Caco-2 (cell line): Measurements from ENCODE around the gene PLA2G1B. TPM values are rescaled to one million over a fixed set of nuclear protein-coding genes. Genes with fewer than 3 reads are reported as not detected.
A peak's percentile ranks its signal among the peaks of the same experiment; 100 is the strongest.

Experiments
- BruUV-seq: library from RNA; stranded (reverse); fragments of 400-500 nt; replicated peaks from 2 replicates; lab custom pipeline; 2021; lab: Mats Ljungman, UMichigan
- CTCF ChIA-PET: fragments of 300-600 bp; sonication (Branson Sonifier 250); formaldehyde crosslinking; loops from one replicate; lab custom pipeline; 2022; ENCODE audit warnings: antibody characterized with exemption; lab: Charles Lee
- POLR2A ChIA-PET: fragments of 300-600 bp; sonication (Branson Sonifier 250); formaldehyde crosslinking; loops from one replicate; lab custom pipeline; 2022; ENCODE audit warnings: antibody characterized with exemption; lab: Charles Lee
- DNase-seq, 2 experiments: peaks; one replicate each; pipeline versions ENCODE4 v3.0.0 to v3.0.0-alpha.2; 2020 to 2022
- H3K27me3 ChIP-seq: replicated peaks from 2 replicates; pipeline ENCODE4 v1.6.0; 2011; ENCODE audit warnings: low read length; ENCODE audit not compliant: control insufficient read depth, insufficient read depth
- H3K36me3 ChIP-seq: 2 replicates; pipeline ENCODE4 v1.5.1; 2011; ENCODE audit warnings: low read length; ENCODE audit not compliant: control insufficient read depth, insufficient read depth
- H3K4me1 ChIP-seq: fragments of 250-450 bp; sonication (Bioruptor Pico); 2 replicates; pipeline ENCODE4 v1.5.1; 2020; ENCODE audit warnings: mild to moderate bottlenecking
- H3K4me3 ChIP-seq: 2 replicates; pipeline ENCODE4 v1.5.1; 2011; ENCODE audit warnings: low read depth, mild to moderate bottlenecking, control low read depth, low read length
- H3K9me3 ChIP-seq: fragments of 250-450 bp; sonication (Bioruptor Pico); 2 replicates; pipeline ENCODE4 v1.5.1; 2020; ENCODE audit warnings: mild to moderate bottlenecking, moderate library complexity
- H3K27ac Mint-ChIP-seq: one replicate; pipeline ENCODE4 v1.8.0; 2022; ENCODE audit warnings: mixed read lengths; ENCODE audit not compliant: unreplicated experiment
- H3K27me3 Mint-ChIP-seq: one replicate; pipeline ENCODE4 v1.8.0; 2022; ENCODE audit warnings: mixed read lengths; ENCODE audit not compliant: insufficient read depth, unreplicated experiment
- H3K36me3 Mint-ChIP-seq: one replicate; pipeline ENCODE4 v1.8.0; 2022; ENCODE audit warnings: mild to moderate bottlenecking, mixed read lengths; ENCODE audit not compliant: insufficient read depth, unreplicated experiment
- H3K4me1 Mint-ChIP-seq: one replicate; pipeline ENCODE4 v1.8.0; 2022; ENCODE audit warnings: low read depth, mixed read lengths; ENCODE audit not compliant: unreplicated experiment
- H3K4me3 Mint-ChIP-seq: one replicate; pipeline ENCODE4 v1.8.0; 2022; ENCODE audit warnings: mild to moderate bottlenecking, moderate library complexity, mixed read lengths; ENCODE audit not compliant: unreplicated experiment
- H3K9me3 Mint-ChIP-seq: one replicate; pipeline ENCODE4 v1.8.0; 2022; ENCODE audit warnings: mixed read lengths; ENCODE audit not compliant: unreplicated experiment
- CTCF ChIP-seq, 2 experiments: fragments of 200-600 bp in 1 of 2; IDR thresholded peaks; 1 replicate in 1 of 2; 2 replicates in 1 of 2; pipeline versions ENCODE4 v1.5.1 to v1.8.0; 2011 to 2022; ENCODE audit warnings: antibody characterized with exemption in 1 of 2, control low read depth in 1 of 2, inconsistent platforms in 1 of 2, low read depth in 1 of 2, low read length in 1 of 2, mild to moderate bottlenecking in 1 of 2, moderate library complexity in 1 of 2; ENCODE audit not compliant: insufficient read depth in 1 of 2, severe bottlenecking in 1 of 2, unreplicated experiment in 1 of 2
- intact Hi-C: fragments of 100-400 bp; cut with micrococcal nuclease; formaldehyde crosslinking; loops from one replicate; pipeline ENCODE4 v1.10.0; 2022; ENCODE audit not compliant: unreplicated experiment
- total RNA-seq: library from RNA; stranded (reverse); gene quantifications from 2 replicates; pipeline ENCODE4 v1.2.3, GENCODE V29; 2022

Gene PLA2G1B
- total RNA-seq, 1 experiment from 2014 or later = not detected

- Mint-ChIP-seq H3K4me3 (no peak overlapping the region), H3K9me3 (no peaks in the 10 kb centered on the region), H3K36me3 (peaks cover 13% of the 10 kb centered on the region), H3K27me3 (no peaks in the 10 kb centered on the region), H3K27ac (peak overlapping the region; percentile 92), H3K4me1 (peaks cover 40% of the 10 kb centered on the region)
- no peak for TF ChIP-seq CTCF (IDR thresholded peaks at IDR 0.05; ENCODE audit: insufficient read depth in 1 of 2, low read depth in 1 of 2, low read length in 1 of 2, severe bottlenecking in 1 of 2, unreplicated experiment in 1 of 2)
- CTCF ChIA-PET = interaction anchor here (1.0 to 1.5 kb wide), 3 partner anchors 15 to 86 kb away, joined by 3 to 16 read pairs (median 5); partner anchors contain the start of gene SIRT4
- Histone ChIP-seq H3K36me3 (no peaks in the 10 kb centered on the region), H3K4me3 (no peak overlapping the region), H3K4me1 (peaks cover 34% of the 10 kb centered on the region), H3K27me3 (no peaks in the 10 kb centered on the region), H3K9me3 (no peaks in the 10 kb centered on the region)
- POLR2A ChIA-PET = interaction anchor here (1.0 to 1.6 kb wide), 3 partner anchors 15 to 86 kb away, joined by 4 to 10 read pairs (median 7); partner anchors contain the start of genes RPLP0 and SIRT4
- no TSS peak for BruUV-seq
- no peak for DNase-seq
- intact Hi-C loops = no loop called here
Observed at GRCh38 chr12:120287491-120287890, 40.1 kb downstream of the PLA2G1B start.

- Histone ChIP-seq H3K9me3 (no peaks in the 10 kb centered on the region), H3K4me1 (peaks cover 39% of the 10 kb centered on the region), H3K4me3 (no peak overlapping the region), H3K36me3 (no peaks in the 10 kb centered on the region), H3K27me3 (no peaks in the 10 kb centered on the region)
- POLR2A ChIA-PET = interaction anchor here (1.0 to 1.6 kb wide), 4 partner anchors 16 to 86 kb away, joined by 3 to 10 read pairs (median 6); partner anchors contain the start of genes RPLP0 and SIRT4
- Mint-ChIP-seq H3K36me3 (peaks cover 13% of the 10 kb centered on the region), H3K4me1 (peaks cover 45% of the 10 kb centered on the region), H3K9me3 (no peaks in the 10 kb centered on the region), H3K4me3 (peak overlapping the region; percentile 35), H3K27ac (peak overlapping the region; percentile 92), H3K27me3 (no peaks in the 10 kb centered on the region)
- intact Hi-C loops = no loop called here
- BruUV-seq = no TSS peak
- TF ChIP-seq CTCF (IDR thresholded peaks at IDR 0.05; ENCODE audit: insufficient read depth in 1 of 2, low read depth in 1 of 2, low read length in 1 of 2, severe bottlenecking in 1 of 2, unreplicated experiment in 1 of 2) = no peak
- peak in 1 of 2 experiments; percentile 53 for DNase-seq
- CTCF ChIA-PET = interaction anchor here (1.0 to 1.5 kb wide), 4 partner anchors 15 to 86 kb away, joined by 3 to 16 read pairs (median 4); partner anchors contain the start of gene SIRT4
Observed at GRCh38 chr12:120286768-120287490, 40.6 kb downstream of the PLA2G1B start.

GRCh38 chr12:120284381-120284780 lies 43.2 kb downstream of the PLA2G1B start:
- H3K4me1 Mint-ChIP-seq = peaks cover 45% of the 10 kb centered on the region
- no peak overlapping the region for H3K4me3 Mint-ChIP-seq
- Histone ChIP-seq H3K4me3 (no peak overlapping the region), H3K36me3 (no peaks in the 10 kb centered on the region), H3K4me1 (peaks cover 32% of the 10 kb centered on the region), H3K9me3 (no peaks in the 10 kb centered on the region), H3K27me3 (no peaks in the 10 kb centered on the region)
- TF ChIP-seq CTCF (IDR thresholded peaks at IDR 0.05; ENCODE audit: insufficient read depth in 1 of 2, low read depth in 1 of 2, low read length in 1 of 2, severe bottlenecking in 1 of 2, unreplicated experiment in 1 of 2) = no peak
- peak overlapping the region; percentile 96 for H3K27ac Mint-ChIP-seq
- DNase-seq = no peak
- CTCF ChIA-PET = interaction anchor here (0.6 to 1.9 kb wide), 2 partner anchors 12 to 49 kb away, joined by 6 to 7 read pairs; no protein-coding TSS in a partner anchor
- H3K9me3 Mint-ChIP-seq = no peaks in the 10 kb centered on the region
- POLR2A ChIA-PET = no interaction called here
- intact Hi-C loops = no loop called here
- no peaks in the 10 kb centered on the region for H3K27me3 Mint-ChIP-seq
- H3K36me3 Mint-ChIP-seq = peaks cover 18% of the 10 kb centered on the region
- BruUV-seq = no TSS peak
